Left lung (tissue), 10 donors: ENCODE results near the gene MAN1C1. TPM values are rescaled to one million over a fixed set of nuclear protein-coding genes. Genes with fewer than 3 reads are reported as not detected.
"Not testable (repeated sequence)": the region's sequence is repeated elsewhere in the genome, so short reads cannot be mapped to it uniquely, and the experiment has no call there.

Experiments used
- ATAC-seq: fragments of 200-7000 bp; cut with Tn5 transposase; one replicate; pipeline ENCODE4 v1.9.1; 2020; ENCODE audit warnings: moderate library complexity
- DNase-seq, 4 donors: peaks; one replicate each; pipeline ENCODE4 v3.0.0-alpha.2; 2013 to 2020
- H3K27ac ChIP-seq, 2 donors: fragments of 200-600 bp; sonication (generic) in 1 of 2; one replicate each; pipeline versions ENCODE4 v1.5.0 to v1.8.0; 2020 to 2021
- H3K27me3 ChIP-seq, 2 donors: fragments of 200-600 bp; sonication (generic) in 1 of 2; one replicate each; pipeline versions ENCODE4 v1.5.0 to v1.8.0; 2020 to 2021
- H3K36me3 ChIP-seq, 2 donors: fragments of 200-600 bp; sonication (generic) in 1 of 2; one replicate each; pipeline versions ENCODE4 v1.5.0 to v1.8.0; 2020 to 2021
- H3K4me1 ChIP-seq, 2 donors: fragments of 200-600 bp; one replicate each; pipeline ENCODE4 v1.8.0; 2021
- H3K4me3 ChIP-seq, 2 donors: fragments of 200-600 bp; sonication (generic) in 1 of 2; one replicate each; pipeline versions ENCODE4 v1.5.0 to v1.8.0; 2020 to 2021; ENCODE audit warnings: mild to moderate bottlenecking in 1 of 2
- H3K9me3 ChIP-seq, 2 donors: fragments of 200-600 bp; sonication (generic) in 1 of 2; one replicate each; pipeline versions ENCODE4 v1.5.0 to v1.8.0; 2020 to 2021
- intact Hi-C, 2 donors: fragments of 100-400 bp; cut with DNase I; formaldehyde crosslinking; loops; one replicate each; pipeline versions ENCODE4 v1.11.2 to v1.14.2; 2022
- polyA plus RNA-seq, 6 donors: library from polyadenylated mRNA; unstranded; fragments of 120-200 nt; gene quantifications; one replicate each; pipeline ENCODE4 v1.2.1, GENCODE V29; 2013; ENCODE audit not compliant: insufficient read length in 6 of 6
- total RNA-seq, 2 donors: library from RNA; stranded (reverse); fragmentation: NEBNext Ultra II Directional; extraction: Animal tissue kit (Norgen Biotek cat#: 25700); gene quantifications; one replicate each; pipeline ENCODE4 v1.2.1, GENCODE V29; 2021
- TF ChIP-seq, protein P1 (sequence below), 2 donors: fragments of 200-600 bp; sonication (generic) in 1 of 2; IDR thresholded peaks; one replicate each; pipeline versions ENCODE4 v1.5.0 to v1.8.0; 2021; ENCODE audit warnings: antibody characterized with exemption in 2 of 2
- donor health status: DM: no; HTN: yes; CAD: no.
- donor health status: DM: no; HTN: no; CAD: no.

Gene MAN1C1
- total and polyA plus RNA-seq, 8 donors: 14.9 to 20.3 (median 16.1) TPM

DNA sequence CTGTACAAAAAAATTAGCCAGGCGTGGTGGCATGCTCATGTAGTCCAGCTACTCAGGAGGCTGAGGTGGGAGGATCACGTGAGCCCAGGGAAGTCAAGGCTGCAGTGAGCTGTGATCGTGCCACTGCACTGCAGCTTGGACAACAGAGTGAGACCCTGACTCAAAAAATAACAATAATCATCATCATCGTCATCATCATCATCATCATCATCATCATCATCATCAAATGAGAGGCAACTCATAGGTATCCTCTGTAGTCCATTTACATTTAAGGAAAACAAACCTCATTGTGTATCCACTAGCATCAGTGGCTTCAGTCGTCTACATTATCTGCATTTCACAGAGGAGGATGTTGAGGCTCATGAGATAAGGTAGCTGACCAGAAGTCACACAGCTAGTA lies 114.6 kb downstream of the MAN1C1 start:
- TF ChIP-seq, protein P1, sequence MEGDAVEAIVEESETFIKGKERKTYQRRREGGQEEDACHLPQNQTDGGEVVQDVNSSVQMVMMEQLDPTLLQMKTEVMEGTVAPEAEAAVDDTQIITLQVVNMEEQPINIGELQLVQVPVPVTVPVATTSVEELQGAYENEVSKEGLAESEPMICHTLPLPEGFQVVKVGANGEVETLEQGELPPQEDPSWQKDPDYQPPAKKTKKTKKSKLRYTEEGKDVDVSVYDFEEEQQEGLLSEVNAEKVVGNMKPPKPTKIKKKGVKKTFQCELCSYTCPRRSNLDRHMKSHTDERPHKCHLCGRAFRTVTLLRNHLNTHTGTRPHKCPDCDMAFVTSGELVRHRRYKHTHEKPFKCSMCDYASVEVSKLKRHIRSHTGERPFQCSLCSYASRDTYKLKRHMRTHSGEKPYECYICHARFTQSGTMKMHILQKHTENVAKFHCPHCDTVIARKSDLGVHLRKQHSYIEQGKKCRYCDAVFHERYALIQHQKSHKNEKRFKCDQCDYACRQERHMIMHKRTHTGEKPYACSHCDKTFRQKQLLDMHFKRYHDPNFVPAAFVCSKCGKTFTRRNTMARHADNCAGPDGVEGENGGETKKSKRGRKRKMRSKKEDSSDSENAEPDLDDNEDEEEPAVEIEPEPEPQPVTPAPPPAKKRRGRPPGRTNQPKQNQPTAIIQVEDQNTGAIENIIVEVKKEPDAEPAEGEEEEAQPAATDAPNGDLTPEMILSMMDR (IDR thresholded peaks at IDR 0.05): no peak
- Histone ChIP-seq H3K9me3 (no peaks in the 10 kb centered on the region), H3K4me3 (no peak overlapping the region), H3K36me3 (no peaks in the 10 kb centered on the region), H3K27ac (no peak overlapping the region), H3K4me1 (peaks cover 15 to 19% of the 10 kb centered on the region in 2 donors), H3K27me3 (no peaks in the 10 kb centered on the region)
- no peak for ATAC-seq
- no peak for DNase-seq
- intact Hi-C loops: no loop called here

DNA sequence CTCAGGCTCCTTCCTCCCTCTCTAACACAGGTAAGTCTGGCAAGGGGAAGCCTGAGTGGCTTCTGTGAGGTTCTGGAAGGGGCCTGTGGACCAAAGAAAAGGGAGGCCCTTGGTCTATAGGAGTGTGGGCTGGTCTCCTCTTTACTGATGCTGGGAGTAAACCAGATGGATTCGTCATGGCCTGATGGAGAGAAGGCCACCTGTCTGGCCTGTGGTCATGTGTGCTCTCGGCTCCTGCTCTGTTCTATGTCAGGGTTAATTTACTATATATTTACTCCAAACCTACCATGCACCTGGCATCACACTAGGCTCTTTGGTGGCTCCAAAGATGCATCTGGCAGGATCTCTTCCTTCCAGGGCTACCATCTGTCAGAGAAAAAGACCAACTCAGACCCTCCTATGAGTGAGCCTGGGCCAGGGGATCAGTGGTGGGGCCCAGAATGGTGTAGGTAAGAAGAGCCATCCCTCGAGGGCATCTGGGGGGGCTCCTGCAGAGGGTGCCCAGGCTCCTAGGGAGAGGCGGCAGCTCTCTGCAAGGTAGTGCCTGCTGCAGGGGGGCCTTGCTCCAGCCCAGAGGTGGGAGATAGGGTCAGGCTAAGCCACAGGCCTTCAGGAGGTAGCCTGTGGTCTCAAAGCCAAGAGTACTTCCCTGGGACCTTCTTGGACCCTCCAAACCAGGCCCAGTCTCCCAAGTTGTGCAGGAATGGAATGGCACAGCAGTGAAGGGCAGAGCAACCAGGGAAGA lies 115.2 kb downstream of the MAN1C1 start:
- ATAC-seq (no peak), DNase-seq (no peak)
- Histone ChIP-seq H3K9me3 (no peaks in the 10 kb centered on the region), H3K36me3 (no peaks in the 10 kb centered on the region), H3K27me3 (no peaks in the 10 kb centered on the region), H3K4me1 (peaks cover 15 to 20% of the 10 kb centered on the region in 2 donors), H3K27ac (no peak overlapping the region), H3K4me3 (no peak overlapping the region)
- intact Hi-C loops: no loop called here
- TF ChIP-seq, protein P1 (IDR thresholded peaks at IDR 0.05): no peak

DNA sequence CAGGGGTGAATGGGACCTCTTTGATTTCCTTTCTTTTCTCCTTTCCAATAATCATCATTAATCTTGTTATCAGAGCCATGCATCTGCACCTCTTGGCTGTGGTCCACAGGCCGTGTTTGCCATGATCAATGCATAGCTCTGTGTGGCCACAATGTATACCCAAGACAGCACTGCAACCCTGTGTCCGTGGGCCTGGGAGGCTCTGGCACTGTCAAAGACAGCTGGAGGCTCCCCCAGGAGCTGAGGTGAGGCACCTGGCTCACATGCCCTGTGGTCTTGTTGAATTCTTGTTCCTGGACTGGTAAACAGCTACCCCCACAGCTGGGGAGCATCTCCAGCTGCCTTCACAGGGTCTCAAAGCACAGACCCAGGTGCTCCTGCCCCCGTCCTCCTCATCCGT lies 116.2 kb downstream of the MAN1C1 start:
- H3K27me3 ChIP-seq: no peaks in the 10 kb centered on the region
- no peak overlapping the region for H3K4me3 ChIP-seq
- peaks cover 11 to 23% of the 10 kb centered on the region in 2 donors for H3K4me1 ChIP-seq
- TF ChIP-seq, protein P1 (IDR thresholded peaks at IDR 0.05): no peak
- ATAC-seq: no peak
- intact Hi-C loops: no loop called here
- H3K27ac ChIP-seq: no peak overlapping the region
- no peaks in the 10 kb centered on the region for H3K36me3 ChIP-seq
- DNase-seq: no peak
- no peaks in the 10 kb centered on the region for H3K9me3 ChIP-seq

DNA sequence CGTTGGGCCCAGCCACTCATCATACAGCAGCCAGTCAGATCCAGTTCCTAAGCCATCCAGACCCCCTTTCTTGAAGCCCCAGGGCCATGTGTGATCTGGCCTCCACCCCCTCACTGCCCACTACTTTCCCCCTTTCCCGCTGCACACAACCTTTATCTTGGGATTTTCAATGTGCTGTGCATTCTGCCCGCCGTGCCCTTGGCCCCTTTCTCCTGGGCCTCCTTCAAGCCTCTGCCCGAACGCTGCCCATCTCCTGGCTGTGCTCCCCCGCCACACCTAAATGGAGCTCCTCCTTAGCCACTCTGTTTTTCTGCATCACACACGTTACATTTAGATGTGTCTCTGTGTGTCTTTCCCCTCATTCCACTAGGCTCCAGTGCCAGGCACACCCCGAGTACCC lies 116.7 kb downstream of the MAN1C1 start:
- Histone ChIP-seq H3K4me3 (no peak overlapping the region), H3K9me3 (no peaks in the 10 kb centered on the region), H3K36me3 (no peaks in the 10 kb centered on the region), H3K27me3 (no peaks in the 10 kb centered on the region), H3K4me1 (peaks cover 6 to 23% of the 10 kb centered on the region in 2 donors), H3K27ac (no peak overlapping the region)
- no peak for DNase-seq
- ATAC-seq: no peak
- intact Hi-C loops: no loop called here
- TF ChIP-seq, protein P1 (IDR thresholded peaks at IDR 0.05): no peak

DNA sequence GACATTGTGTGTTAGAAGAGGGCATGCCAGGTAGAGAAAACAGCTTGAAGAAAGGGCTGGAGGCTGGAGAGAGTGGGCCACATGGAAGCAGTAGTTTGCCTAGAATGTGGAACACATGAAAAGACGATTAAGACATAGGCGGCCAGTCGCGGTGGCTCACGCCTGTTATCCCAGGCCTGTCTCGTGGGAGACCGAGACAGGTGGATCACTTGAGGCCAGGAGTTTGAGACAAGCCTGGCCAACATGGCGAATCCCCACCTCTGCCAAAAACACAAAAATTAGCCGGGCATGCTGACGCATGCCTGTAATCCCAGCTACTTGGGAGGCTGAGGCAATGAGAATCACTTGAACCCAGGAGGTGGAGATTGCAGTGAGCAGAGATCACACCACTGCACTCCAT lies 118.4 kb downstream of the MAN1C1 start:
- peak in 1 of 4 donors; percentile 2 for DNase-seq
- H3K27me3 ChIP-seq, H3K4me3 ChIP-seq, H3K9me3 ChIP-seq, H3K36me3 ChIP-seq, H3K27ac ChIP-seq, intact Hi-C loops, ATAC-seq: not testable (repeated sequence)
- peaks cover 5 to 17% of the 10 kb centered on the region in 2 donors for H3K4me1 ChIP-seq
